ENCODE measurements around the gene RLN1. TPM values are rescaled to one million over a fixed set of nuclear protein-coding genes. Genes with fewer than 3 reads are reported as not detected.
A peak's percentile ranks its signal among the peaks of the same experiment; 100 is the strongest.
"Not testable (repeated sequence)": the region's sequence is repeated elsewhere in the genome, so short reads cannot be mapped to it uniquely, and the experiment has no call there.

The RLN1 gene, protein sequence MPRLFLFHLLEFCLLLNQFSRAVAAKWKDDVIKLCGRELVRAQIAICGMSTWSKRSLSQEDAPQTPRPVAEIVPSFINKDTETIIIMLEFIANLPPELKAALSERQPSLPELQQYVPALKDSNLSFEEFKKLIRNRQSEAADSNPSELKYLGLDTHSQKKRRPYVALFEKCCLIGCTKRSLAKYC
- polyA plus RNA-seq (2011; rRNA removed) (0.23 and 0.26 TPM in 2 replicates), polyA plus RNA-seq (2017; fragmentation: RNase III; extraction: RNeasy Plus Mini Kit Qiagen cat#74134 plus additional on column Dnase treatment) (0.13 to 0.26 TPM in 2 of 3 replicates, not detected in the other), polyA minus RNA-seq (2011; rRNA and poly(A)+ RNA removed) (not detected in 2 replicates)
- 0.12 TPM in 1 of 2 replicates, not detected in the other for polyA plus RNA-seq (2012; cell fraction: cytosol; rRNA removed)
- not detected in 2 replicates for polyA plus RNA-seq (2012; cell fraction: nucleus; rRNA removed)

DNA sequence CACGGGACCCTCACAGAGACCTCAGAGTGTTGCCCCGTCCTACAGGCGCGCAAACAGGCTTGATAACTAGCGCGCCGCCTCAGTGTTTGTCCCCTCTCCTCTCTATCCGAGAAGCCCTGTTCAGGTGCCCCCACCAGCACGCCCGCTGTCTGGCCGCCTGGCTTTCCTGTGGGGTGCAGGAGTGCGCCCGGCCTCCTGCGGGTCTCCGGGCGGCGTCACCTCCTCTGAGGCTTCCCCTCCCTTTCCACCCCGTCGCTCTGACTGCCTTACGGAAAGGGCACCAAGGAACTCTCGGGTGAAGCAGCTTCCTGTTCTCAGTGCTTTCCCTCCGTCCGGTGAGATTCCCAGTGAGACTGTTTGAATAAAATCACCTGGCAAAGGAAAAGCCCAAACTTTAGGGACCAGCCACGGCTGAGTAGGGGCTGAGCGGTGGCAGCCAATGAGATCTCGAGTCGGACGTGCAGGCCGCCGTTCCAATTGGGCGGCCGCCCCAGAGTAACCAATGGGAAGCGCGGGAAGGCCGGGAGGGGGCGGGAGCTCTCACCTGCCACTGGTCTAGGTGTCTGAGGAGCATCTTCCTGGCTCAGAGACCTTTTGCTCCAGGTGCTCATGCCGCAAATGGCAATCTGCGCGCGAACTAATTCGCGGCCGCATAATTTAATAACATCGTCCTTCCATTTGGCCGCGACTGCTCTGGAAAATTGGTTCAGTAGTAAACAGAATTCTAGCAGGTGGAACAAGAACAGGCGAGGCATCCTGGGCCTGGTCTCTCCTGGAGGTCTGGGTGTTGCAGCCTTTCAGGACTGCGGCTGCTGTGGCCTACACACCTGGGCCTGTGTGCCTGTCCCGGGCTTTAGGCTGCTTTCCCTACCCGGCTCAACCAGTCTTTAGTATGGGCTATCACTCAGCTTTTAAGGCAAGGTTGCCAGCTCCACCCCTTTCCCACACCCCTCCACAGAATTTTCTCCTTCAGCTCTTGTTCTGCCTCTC is at the start of gene RLN1:
Gene RLN1, minus strand, starts transcription at position 885 of the 990 bp plus-strand sequence. Its CDS starts 130 bp downstream, at position 755.
- ATAC-seq = peak; percentile 100
- CTCF ChIA-PET; DNase-seq (ENCODE audit: low read depth in 1 of 2, low spot score in 1 of 2); H3K27ac ChIP-seq; H3K4me3 ChIP-seq; H3K4me1 ChIP-seq; POLR2A ChIA-PET; H3K9me3 ChIP-seq: not testable (repeated sequence)
- 17% methylated on average over 13 of the region's 50 CpGs for WGBS (ENCODE audit: missing lambda C conversion rate)
- FAIRE-seq = peak; percentile 98
- peak within 1 kb of the TSS; percentile 32 for H3K4me2 ChIP-seq

DNA sequence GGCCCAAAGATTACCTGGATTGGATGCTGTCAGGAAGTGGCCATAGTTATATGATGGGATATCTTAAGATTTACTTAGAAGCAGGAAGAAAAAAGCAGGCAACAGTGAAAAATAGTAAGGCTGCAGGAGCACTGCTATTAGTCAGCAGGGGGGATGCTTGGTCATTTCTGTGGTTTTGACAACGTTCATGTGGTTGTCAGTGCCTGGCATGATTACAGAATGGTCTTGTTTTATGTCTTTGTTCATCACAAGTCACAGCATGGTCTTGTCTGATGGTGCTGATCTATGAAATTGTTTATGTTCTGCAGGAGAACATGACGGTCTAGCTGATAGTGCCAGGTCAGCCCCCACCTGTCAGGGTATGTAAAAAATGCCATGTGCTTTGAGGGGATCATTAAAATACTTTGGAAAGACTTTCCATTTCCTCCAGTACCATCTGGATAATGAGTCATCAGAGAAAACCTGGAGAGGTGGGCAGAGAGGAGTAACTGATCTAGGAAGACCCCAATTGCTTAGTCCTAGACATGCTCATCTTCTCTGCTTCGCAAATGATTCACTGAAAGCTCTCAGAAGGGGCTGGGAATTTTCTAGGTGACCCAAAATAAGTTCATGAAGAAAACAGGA is 49.5 kb upstream of the RLN1 start:
- ATAC-seq (no peak), FAIRE-seq (no peak), DNase-seq (ENCODE audit: low read depth in 1 of 2, low spot score in 1 of 2) (no peak)
- ChIA-PET POLR2A (no interaction called here), CTCF (no interaction called here)
- no peak for TF ChIP-seq HOXB5 (CRISPR knock-in tag; IDR thresholded peaks at IDR 0.05)
- TF ChIP-seq FOSL2 (IDR thresholded peaks at IDR 0.05) = no peak
- peak; percentile 22; the same call in 1 of the 2 replicates for TF ChIP-seq FOSL2 (CRISPR knock-in tag; IDR thresholded peaks at IDR 0.05)
- Histone ChIP-seq H3K4me3 (no peak overlapping the region), H3K9me3 (no peaks in the 10 kb centered on the region), H3K27ac (no peak overlapping the region), H3K4me2 (no peak overlapping the region), H3K4me1 (no peaks in the 10 kb centered on the region)
- 49% methylated on average over 3 of the region's 3 CpGs for WGBS (ENCODE audit: missing lambda C conversion rate)

DNA sequence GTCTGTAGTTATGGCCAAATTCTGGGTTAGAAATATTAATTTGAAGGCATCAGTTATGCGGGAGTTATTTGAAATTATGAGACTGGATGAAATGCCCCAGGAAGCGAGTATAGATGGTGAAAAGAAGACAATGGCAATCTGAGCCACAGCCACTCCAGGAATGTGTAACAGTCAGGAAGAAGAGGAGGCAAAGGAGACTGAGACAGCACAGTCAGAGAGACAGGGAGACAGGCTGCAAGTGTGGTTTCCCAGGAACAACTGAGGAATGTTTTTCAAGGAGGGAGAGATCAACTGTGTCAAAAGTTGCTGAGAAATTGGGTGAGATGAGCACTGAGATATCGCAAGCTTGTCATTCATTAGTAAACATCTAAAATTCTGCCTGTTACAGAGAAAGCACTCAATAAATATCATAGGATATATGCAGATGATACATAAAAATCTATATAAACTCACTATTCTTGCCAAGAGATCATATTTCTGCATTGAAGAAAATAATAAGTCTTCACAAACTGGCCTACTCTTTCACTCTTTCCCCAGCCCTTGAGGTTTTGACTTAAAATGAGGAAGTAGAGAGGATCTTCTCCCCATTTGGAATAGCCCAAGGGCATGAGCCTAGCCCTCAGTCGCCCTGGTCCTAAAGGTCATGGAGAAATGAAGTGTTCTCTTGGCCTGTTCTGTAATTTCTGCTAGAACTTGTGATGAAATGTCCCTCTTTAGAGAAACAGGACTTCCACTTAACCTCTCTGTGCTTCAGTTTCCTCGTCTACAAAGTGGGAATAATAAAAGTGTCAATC is 48.5 kb upstream of the RLN1 start:
- H3K27ac ChIP-seq = no peak overlapping the region

More for the DNA sequence above, 48.5 kb upstream of the RLN1 start:
- WGBS (ENCODE audit: missing lambda C conversion rate) = 81% methylated on average over 5 of the region's 5 CpGs
- ChIA-PET POLR2A (no interaction called here), CTCF (interaction anchor here (1.6 kb wide), 1 partner anchor 202 kb away, joined by 5 read pairs; no protein-coding TSS in a partner anchor)
- DNase-seq (ENCODE audit: low read depth in 1 of 2, low spot score in 1 of 2) = no peak
- ATAC-seq = no peak
- Histone ChIP-seq H3K9me3 (no peaks in the 10 kb centered on the region), H3K4me3 (no peak overlapping the region), H3K4me1 (no peaks in the 10 kb centered on the region), H3K4me2 (no peak overlapping the region)
- FAIRE-seq = no peak
- TF ChIP-seq RFX5 (IDR thresholded peaks at IDR 0.05) (no peak), FOXS1 (CRISPR knock-in tag; IDR thresholded peaks at IDR 0.05) (no peak), HOXB13 (CRISPR knock-in tag; IDR thresholded peaks at IDR 0.05; ENCODE audit: low read depth) (no peak), RCOR1 (IDR thresholded peaks at IDR 0.05; ENCODE audit: low read depth, low read length) (no peak), CEBPB (IDR thresholded peaks at IDR 0.05) (no peak), MAFK (IDR thresholded peaks at IDR 0.05; ENCODE audit: partially characterized antibody) (no peak), MAZ (IDR thresholded peaks at IDR 0.05; ENCODE audit: borderline replicate concordance, low read depth, low read length) (no peak), CBX2 (IDR thresholded peaks at IDR 0.05; ENCODE audit: borderline replicate concordance, low read depth) (no peak), HOXB5 (CRISPR knock-in tag; IDR thresholded peaks at IDR 0.05) (no peak), KDM5A (IDR thresholded peaks at IDR 0.05) (no peak), TP53 (CRISPR knock-in tag; IDR thresholded peaks at IDR 0.05) (no peak), MYC (IDR thresholded peaks at IDR 0.05; ENCODE audit: borderline replicate concordance, low read length) (no peak), NR3C1 (IDR thresholded peaks at IDR 0.05) (no peak), FOSB (CRISPR knock-in tag; IDR thresholded peaks at IDR 0.05) (no peak)
- TF ChIP-seq, protein P1, sequence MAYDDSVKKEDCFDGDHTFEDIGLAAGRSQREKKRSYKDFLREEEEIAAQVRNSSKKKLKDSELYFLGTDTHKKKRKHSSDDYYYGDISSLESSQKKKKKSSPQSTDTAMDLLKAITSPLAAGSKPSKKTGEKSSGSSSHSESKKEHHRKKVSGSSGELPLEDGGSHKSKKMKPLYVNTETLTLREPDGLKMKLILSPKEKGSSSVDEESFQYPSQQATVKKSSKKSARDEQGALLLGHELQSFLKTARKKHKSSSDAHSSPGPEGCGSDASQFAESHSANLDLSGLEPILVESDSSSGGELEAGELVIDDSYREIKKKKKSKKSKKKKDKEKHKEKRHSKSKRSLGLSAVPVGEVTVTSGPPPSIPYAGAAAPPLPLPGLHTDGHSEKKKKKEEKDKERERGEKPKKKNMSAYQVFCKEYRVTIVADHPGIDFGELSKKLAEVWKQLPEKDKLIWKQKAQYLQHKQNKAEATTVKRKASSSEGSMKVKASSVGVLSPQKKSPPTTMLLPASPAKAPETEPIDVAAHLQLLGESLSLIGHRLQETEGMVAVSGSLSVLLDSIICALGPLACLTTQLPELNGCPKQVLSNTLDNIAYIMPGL (CRISPR knock-in tag; IDR thresholded peaks at IDR 0.05; ENCODE audit: borderline replicate concordance) = no peak
- TF ChIP-seq, protein P2, sequence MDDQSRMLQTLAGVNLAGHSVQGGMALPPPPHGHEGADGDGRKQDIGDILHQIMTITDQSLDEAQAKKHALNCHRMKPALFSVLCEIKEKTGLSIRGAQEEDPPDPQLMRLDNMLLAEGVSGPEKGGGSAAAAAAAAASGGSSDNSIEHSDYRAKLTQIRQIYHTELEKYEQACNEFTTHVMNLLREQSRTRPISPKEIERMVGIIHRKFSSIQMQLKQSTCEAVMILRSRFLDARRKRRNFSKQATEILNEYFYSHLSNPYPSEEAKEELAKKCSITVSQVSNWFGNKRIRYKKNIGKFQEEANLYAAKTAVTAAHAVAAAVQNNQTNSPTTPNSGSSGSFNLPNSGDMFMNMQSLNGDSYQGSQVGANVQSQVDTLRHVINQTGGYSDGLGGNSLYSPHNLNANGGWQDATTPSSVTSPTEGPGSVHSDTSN (IDR thresholded peaks at IDR 0.05) = no peak
- TF ChIP-seq, protein P3, sequence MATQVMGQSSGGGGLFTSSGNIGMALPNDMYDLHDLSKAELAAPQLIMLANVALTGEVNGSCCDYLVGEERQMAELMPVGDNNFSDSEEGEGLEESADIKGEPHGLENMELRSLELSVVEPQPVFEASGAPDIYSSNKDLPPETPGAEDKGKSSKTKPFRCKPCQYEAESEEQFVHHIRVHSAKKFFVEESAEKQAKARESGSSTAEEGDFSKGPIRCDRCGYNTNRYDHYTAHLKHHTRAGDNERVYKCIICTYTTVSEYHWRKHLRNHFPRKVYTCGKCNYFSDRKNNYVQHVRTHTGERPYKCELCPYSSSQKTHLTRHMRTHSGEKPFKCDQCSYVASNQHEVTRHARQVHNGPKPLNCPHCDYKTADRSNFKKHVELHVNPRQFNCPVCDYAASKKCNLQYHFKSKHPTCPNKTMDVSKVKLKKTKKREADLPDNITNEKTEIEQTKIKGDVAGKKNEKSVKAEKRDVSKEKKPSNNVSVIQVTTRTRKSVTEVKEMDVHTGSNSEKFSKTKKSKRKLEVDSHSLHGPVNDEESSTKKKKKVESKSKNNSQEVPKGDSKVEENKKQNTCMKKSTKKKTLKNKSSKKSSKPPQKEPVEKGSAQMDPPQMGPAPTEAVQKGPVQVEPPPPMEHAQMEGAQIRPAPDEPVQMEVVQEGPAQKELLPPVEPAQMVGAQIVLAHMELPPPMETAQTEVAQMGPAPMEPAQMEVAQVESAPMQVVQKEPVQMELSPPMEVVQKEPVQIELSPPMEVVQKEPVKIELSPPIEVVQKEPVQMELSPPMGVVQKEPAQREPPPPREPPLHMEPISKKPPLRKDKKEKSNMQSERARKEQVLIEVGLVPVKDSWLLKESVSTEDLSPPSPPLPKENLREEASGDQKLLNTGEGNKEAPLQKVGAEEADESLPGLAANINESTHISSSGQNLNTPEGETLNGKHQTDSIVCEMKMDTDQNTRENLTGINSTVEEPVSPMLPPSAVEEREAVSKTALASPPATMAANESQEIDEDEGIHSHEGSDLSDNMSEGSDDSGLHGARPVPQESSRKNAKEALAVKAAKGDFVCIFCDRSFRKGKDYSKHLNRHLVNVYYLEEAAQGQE (IDR thresholded peaks at IDR 0.05) = no peak
